Epithelial cell of prostate (primary cell): Measurements from ENCODE around the gene KRTAP10-1.
"Not testable (repeated sequence)": the region's sequence is repeated elsewhere in the genome, so short reads cannot be mapped to it uniquely, and the experiment has no call there.

Source experiments
- DNase-seq: peaks from one replicate; pipeline ENCODE4 v3.0.0-alpha.2; 2011; ENCODE audit warnings: low read depth, low spot score
- H3K27ac ChIP-seq: fragments of 450-650 bp; 2 replicates; pipeline ENCODE4 v1.5.1; 2017; ENCODE audit warnings: mild to moderate bottlenecking

KRTAP10-1 gene

GRCh38 chr21:44571844-44572782 is 32.1 kb upstream of the KRTAP10-1 start:
- no peak overlapping the region for H3K27ac ChIP-seq
- DNase-seq: no peak

DNA sequence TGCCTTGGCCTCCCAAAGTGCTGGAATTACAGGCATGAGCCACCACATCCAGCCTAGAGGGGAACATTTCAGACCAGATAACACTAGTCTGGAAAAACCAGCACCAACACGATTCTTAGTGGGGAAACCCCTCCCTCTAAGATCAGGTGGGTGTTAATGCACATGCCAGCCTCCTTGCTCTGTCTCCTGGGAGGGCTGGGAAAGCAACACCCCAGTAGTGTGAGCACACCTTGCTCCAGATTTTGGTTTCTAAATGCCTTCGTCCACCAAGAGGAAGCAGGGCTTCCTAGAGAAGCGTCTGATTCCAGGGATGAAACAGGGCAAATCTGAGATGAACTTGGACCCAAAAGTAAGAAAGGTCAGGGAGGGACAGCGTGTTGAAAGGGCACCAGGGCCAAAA is 31.3 kb upstream of the KRTAP10-1 start:
- no peak for DNase-seq
- H3K27ac ChIP-seq: no peak overlapping the region

DNA sequence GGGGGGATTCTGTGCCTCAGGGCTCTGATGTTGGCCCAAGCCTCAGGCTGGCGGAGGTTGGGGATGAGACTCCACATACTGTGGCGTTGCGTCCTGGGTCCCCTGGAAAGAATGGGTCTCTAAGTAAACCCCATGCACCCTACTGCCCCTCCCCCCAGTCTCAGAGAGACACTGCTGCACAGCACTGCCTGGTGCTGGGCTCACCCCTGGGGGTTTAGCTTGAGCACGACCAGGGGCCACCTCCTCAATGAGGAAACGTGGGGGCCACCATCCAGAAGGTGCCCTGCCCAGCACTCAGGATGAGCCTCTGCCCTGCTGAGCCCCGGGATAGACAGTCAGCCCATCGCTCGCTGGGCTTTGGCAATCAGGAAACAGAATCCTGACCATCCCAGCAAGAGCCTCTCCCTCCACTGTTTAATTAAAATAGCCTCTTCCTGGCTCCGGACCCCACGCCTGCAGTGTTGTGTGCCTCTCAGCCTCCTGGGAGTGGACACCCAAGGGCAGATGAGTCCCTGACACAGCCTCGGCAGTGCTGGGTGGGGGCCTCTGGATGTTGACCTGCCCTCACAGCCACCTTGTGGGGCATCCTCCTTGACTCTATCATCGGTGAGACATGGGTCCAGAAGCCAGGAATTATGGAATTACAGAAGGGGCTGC is 30.0 kb upstream of the KRTAP10-1 start:
- DNase-seq: no peak

GRCh38 chr21:44568667-44569556 is 28.9 kb upstream of the KRTAP10-1 start:
- H3K27ac ChIP-seq: no peak overlapping the region
- no peak for DNase-seq

More for the DNA sequence above, 30.0 kb upstream of the KRTAP10-1 start:
- no peak overlapping the region for H3K27ac ChIP-seq

DNA sequence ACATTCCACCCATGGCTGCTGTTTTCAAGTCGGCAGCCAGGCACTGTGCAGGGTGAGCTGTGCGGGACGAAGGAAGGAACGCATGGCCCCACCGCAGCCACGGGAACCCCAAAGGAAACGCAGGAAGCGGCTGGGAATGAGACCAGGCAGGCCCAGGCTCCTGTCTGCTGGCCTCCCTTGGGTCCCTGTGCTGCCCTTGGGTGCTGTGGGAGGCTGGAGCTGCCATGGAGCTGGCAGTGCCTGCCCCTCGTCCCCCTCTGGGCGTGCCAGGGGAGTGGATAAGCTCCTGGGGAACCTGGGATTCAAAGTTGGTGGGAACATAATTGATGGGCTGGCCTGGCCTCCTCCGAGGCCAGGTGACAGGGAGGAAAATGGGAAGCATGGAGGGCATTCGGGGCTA is 28.3 kb upstream of the KRTAP10-1 start:
- DNase-seq: no peak
- H3K27ac ChIP-seq: no peak overlapping the region

DNA sequence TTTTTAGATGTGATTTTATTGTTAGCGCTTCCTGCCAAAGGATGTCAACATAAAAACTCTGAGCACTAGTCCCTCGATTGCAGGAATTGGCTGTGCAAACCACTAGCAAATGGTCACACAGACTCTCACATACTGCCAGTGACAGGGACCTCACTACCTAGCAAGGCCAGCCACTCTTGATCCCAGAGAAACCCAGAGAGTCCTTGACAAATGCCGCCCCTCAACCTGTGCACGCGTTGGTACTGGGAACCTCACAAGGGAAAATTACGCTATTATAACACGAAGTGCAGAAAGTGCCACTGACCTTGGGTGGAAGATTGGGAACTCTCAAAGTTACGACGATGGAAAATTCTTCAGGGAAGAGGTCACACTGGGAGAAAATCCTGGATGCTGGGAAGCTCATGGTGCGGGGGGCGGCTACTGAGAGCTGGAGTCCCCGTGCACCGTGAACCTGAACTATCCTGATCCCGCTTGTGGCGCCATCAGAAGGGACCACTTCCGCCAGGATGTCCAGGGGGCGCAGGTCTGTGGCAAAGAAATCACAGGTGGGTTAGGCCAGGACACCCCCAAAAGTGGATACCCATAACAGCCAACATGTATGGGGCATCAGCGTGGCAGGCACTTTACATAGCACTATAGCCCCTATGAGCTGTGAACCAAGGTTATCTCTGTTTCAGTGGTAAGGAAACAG is 27.6 kb upstream of the KRTAP10-1 start:
- DNase-seq: no peak
- H3K27ac ChIP-seq: no peak overlapping the region

GRCh38 chr21:44566403-44566802 is 26.4 kb upstream of the KRTAP10-1 start:
- no peak for DNase-seq
- no peak overlapping the region for H3K27ac ChIP-seq

DNA sequence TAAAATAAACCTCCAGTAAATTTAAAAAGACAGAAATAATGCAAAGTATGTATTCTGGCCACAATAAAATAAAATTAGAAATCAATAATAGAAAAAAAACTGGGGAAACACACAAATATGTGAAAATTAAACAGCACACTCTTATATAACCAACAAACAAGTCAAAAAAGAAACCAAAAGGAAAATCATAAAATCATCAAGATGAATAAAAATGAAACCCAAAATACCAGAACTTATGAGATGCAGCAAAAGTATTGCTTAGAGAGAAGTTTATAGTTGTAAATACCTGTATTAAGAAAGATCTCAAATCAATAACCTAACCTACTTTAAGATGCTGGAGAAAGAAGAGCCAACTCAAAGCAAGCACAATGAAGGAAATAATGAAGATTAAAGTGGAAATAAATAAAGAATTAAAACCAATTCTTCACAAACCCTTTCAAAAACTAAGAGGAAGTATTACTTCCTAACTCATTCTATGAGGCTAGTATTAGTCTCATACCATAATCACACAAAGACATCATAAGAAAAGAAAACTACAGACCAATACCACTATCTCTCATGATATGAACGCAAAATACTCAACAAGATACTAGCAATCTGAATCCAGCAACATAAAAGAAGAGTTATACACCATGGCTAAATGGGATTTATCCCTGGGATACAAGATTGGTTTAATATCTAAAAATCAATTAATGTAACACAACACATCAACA is 25.0 kb upstream of the KRTAP10-1 start:
- DNase-seq: no peak
- no peak overlapping the region for H3K27ac ChIP-seq

DNA sequence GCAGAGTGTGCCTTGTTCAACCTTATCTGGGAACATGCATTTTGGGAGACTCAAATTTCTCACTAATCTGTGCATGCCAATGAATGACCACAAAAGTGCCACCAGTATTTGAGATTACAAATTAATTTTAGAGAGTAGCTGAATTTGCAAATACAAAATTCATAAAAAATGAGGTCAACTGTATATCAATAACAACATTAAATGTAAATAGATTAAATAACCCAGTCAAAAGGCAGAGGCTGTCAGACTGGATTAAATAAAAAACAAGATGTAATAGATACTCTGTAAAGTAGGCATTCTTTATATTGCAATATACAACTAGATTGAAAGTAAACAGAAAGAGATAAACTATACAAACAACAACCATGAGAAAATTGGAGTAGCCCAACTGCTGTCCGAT is 24.1 kb upstream of the KRTAP10-1 start:
- H3K27ac ChIP-seq: no peak overlapping the region
- DNase-seq: no peak

DNA sequence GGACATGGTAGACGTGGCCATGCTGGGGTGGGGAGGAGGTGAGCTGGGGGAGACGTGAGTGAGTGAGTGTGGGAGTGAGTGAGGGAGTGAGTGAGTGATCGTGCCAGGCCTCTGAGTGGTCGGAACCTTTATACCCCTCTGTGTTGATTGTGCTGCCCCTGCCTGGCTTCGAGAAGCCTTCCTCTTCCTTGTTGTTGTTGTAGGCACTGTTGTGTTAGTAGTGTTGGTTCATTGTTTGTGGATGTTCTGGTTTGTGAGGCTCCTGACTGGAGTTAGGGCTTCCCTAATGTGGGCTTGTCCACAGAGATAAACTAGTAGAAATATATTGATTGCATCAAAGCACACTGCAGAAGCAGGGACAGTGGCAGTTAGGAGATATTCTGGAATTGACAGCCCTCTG is 18.7 kb upstream of the KRTAP10-1 start, which contains the start of gene KRTAP10-3:
Gene KRTAP10-3 (minus strand): TSS at position 101 of the 400 bp plus-strand sequence. CDS start 80 bp downstream, at position 21.
- no peak within 1 kb of the TSS for H3K27ac ChIP-seq
- DNase-seq: no peak

- H3K27ac ChIP-seq, DNase-seq: not testable (repeated sequence)
Measured at GRCh38 chr21:44558329-44558675, 18.3 kb upstream of the KRTAP10-1 start.

DNA sequence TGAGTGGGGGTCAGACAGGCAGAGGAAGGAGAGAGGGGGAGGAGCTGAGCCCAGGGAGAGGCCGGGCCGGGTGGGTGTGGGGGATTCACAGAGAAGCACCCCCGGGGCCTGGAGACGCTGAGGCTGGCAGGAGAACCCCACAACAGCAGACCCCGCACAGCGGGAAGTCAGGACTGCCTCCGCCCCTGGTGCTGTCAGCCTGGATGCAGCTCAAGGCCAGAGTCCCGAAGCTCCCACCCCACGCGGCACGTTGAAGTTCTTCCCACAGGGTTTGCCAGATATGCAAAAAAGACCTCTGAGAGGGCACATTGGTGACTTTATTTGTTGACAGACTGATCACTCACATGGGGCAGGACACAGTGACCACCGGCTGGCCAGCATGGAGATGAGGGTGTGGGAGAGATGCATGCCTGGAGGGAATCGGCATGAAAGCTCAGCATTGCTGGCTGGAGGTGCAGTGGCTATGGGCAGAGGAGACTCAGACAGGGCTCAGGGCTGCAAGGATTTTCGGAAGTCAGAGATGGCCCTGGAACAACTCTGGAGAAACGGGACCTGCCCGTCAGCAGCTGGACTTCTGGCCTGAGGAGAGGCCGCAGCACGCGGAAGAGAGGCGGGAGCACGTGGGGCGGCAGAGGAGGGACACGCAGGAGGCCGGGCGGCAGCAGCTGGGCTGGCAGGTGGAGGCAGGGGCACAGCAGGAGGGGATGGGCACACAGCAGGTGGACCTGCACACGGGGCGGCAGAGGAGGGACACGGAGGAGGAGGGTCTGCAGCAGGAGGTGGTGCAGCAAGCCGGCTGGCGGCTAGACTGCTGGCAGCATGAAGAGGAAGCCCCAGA is 17.7 kb upstream of the KRTAP10-1 start:
- no peak for DNase-seq
- H3K27ac ChIP-seq: no peak overlapping the region

DNA sequence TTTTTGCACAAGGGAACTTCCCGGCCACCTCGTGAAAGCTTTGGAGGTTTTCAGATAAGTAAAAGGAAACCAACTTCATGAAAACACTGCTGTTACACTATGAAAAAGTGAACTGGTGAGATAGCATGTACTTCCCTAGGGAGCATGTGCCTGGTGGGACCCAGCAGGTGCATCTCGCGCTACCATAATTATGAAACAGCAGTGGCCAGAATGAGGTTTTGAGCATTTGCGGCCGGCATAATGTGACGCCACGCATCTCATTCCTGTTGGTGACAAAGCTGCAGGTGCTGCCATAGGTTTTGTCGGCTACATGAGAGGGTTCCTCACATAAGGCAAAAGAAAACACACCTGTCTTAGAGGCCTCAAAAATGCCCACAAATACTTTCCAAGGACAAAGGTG is 16.9 kb upstream of the KRTAP10-1 start:
- DNase-seq: no peak

DNA sequence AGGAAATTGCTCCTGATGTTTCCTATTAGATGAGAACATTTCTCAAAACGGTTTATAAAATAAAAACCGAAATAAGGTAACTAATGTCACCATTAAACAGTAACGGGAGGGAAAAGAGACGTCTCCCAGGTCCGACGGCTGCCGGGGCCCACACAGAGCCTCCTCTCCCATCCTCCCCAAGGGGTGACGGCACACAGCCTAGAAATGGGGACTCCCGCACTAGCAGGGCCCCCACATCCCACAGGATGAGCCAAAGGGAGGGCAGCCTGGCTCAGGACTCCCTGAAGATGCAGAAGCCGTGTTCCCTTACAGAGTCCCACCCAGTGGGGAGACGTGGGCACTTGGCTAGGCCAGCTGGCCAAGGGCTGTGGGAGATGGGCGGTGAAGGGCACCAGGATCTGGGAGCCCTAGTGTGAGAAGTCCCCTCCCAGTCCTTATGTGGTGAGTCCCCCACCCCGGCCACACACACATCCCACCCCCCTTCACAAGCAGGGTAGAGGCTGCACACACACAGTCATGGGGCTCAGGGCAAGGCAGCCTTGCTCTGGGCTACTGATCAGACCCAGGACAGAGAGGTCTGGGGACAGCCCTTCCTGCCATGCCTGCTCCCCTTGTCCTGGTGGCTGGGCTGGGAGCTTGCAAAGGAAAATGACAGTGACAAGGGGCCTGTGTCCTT is 15.3 kb upstream of the KRTAP10-1 start:
- DNase-seq: no peak
- no peak overlapping the region for H3K27ac ChIP-seq

More for the DNA sequence above, 16.9 kb upstream of the KRTAP10-1 start:
- H3K27ac ChIP-seq: no peak overlapping the region

- DNase-seq: no peak
- no peak overlapping the region for H3K27ac ChIP-seq
Measured at GRCh38 chr21:44552681-44553080, 12.7 kb upstream of the KRTAP10-1 start.

DNA sequence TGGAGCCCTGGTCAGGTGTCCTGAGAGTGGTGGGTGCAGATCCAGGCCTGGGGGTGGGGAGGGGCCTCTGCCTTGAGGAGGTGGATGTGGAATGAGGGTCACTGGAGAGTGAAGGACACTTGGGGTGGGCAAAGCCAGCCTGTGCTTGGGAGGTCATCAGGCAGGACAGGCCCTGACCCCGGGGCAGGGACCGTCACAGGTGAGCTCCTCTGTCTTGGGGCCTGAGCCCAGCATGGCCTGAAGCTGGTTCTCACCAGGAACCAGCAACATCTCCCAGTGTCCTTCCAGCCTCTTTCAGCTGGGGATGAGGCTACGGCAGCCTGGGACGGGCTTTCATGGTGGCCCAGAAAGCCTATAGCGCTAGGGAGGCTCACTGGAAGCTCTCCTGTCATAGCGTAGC is 12.1 kb upstream of the KRTAP10-1 start:
- H3K27ac ChIP-seq: no peak overlapping the region
- no peak for DNase-seq

DNA sequence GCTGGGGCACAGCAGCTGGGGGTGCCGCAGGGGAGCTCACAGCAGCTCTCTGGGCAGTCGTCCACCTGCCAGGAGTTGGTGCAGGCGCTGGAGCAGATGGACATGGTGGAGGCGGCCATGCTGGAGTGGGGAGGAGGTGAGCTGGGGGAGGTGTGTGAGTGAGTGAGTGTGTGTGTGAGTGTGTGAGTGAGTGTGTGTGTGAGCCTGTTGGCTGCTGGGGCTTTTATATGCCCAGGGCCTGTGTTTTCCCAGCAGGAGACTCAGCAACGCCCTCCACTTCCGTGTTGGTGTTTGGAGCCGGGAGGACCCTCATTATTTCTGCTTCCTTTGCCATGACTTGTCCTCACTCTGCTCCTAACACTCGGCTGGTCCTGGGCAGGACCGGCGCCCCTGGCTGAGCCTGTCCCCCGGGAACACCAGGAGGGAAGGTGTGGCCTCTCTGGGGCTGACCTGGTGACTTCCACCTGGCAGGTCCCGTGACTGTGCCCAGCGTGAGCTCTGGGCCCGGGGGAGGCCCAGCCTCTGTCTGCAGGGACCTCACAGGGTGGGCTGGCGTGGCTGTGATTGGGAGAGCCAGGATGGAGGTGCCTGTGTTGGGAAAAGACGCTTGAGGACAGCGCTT is 11.5 kb upstream of the KRTAP10-1 start, which contains the start of gene KRTAP10-2:
Gene KRTAP10-2 (minus strand): TSS at position 166 of the 622 bp plus-strand sequence. CDS start 47 bp downstream, at position 119.
- no peak for DNase-seq

More for the DNA sequence above, 11.5 kb upstream of the KRTAP10-1 start, which contains the start of gene KRTAP10-2:
- no peak within 1 kb of the TSS for H3K27ac ChIP-seq
